ENCODE results near the gene CTXN3.
"Not testable (repeated sequence)": the region's sequence is repeated elsewhere in the genome, so short reads cannot be mapped to it uniquely, and the experiment has no call there.

The CTXN3 gene

DNA sequence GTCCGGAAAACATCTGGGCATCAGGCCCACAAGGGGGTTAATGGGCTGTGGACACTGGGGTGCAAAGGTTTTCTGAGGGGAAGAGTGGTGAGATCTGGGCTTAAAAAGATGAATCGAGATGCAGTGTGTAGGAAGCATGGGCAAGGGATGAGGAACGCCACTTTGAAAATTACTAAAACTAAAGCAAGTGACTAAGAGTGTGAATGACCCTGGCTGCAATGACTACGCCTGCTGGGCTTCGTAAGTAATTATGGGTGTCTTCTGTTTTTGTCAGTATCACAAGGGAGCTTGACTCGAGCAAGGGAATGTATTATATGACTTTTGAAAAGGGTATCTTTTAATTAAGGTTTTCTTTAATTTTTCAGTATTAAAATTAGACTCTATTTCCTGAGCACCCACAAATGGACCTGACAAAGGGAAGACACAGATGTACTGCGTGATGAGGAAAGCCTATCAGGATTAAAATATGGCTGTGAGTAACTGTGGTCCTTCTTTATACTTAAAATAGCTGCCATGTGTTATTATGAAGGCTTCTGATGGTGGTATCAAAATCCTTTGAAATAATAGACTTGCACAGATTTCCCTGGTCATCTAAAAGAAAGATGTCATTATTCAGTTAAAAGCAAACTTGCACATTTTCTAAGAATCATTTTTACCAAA, 4.2 kb downstream of the CTXN3 start:
- DNase-seq: no peak

DNA sequence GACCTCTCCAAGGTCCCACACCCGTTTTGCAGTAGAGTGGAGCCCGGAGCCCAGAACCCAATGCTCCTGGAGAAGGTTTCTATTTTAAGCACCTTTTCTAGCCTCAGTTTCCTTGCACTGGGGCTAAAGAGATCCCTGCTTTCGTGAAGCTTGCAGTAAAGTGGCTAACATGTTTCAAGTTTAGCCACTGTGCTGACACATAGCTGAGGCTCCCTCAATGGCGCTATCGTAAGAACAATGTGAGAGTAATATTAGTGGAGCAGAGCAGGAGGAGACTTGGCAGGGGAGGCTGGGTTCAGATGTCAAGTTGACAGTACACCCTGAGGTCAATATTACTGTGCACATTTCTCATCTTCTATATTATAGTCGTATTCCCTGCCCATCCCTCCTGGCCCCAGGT, 7.9 kb downstream of the CTXN3 start:
- no peak for DNase-seq

DNA sequence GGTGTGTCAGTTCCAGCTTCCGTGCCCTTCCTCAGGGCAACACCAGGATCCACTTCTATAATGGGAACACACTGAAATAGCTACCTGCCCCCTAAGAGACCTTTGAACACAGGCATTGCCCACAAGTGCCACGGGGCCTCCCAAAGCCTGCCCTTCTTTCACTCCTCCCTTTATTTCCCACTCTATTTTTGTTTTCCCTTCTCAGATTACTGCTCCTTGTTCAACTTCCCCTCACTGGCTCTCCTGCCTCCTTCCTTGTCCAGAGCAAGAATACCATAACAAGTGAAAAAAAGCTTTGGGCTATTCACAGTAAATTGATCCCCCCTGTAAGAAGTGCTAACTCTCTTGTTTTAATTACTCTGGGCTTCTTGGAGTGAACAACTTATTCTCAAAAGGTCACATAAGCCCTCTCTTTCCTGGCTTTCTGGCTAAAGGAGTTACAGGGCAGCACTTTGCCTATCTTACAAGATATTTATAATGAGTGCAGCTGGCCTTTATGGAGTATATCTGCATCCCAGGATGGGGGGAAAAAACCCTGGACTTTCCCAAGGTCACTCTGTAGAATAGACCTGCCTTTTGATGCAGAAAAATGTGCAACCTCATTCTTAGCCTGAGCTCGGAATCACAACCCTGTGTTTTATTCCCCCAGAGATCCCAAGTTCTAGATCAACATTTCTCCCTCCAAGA, 11.3 kb downstream of the CTXN3 start:
- DNase-seq: no peak

DNA sequence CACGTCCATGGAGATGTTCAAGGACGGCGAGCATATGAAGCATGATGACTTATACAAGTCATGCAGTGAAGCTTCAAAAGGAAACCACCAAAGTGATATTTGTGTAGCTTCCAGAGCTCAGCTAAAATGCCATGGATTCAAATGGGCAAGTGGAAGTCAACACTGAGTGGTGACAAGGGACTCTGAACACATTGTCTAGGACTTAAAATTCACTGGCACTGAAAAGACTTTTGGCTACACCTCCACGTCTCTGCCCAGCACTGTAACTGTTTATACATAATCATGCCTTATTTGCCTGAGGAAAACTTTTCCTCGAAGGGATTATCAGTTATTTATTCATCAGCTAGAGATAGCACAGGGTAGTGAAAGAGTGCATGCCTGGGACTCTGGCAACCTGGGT, 15.2 kb downstream of the CTXN3 start:
- no peak for DNase-seq

DNA sequence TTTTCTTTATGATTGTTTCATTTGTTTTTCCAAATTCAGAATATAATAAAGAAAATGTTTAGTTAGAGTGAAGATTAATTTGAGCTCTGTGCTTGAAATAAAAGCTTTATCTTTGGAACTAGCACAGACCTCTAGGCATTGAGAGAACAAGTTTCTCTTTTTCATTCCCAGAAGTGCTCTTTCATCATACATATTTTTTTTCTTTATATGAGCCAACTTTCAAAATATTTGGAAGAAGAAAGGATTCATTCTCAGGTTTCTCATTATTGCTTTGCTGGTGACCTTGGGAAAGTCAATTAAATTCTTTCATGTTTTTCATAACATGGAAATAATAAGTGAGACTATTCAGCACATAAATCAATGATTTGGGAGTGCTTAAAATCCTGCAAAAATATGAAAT, 16.8 kb downstream of the CTXN3 start:
- no peak for DNase-seq

DNA sequence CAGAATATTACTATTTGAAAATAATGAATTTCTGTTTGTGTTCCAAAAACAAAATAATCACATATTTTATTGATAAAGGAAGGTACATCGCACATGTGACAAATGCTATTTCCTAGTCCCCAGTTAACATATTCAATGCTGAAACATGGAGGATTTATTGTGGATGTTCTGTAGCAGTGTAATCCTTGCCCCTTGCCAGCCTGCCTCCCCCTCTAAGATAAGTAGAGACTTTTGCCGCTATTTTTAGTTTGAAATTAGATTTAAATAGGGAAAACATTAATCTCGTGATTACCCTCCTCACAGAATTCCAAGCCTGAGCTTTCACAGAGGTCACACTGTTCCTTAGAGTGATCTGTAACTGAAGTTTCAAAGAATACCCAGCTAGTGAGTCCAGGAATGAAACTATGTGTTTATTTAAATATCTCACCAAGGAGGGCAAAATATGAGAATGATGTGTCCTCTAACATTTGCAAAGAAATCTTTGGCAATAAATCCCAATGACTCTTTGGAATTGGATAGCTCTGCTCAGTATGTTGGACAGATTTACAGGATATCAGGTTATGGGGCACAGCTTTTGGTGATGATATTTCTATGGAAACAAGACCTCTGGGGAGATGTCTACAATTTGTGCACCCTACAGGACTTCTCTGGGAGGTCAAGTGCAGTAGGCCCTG, 17.3 kb downstream of the CTXN3 start:
- no peak for DNase-seq

DNA sequence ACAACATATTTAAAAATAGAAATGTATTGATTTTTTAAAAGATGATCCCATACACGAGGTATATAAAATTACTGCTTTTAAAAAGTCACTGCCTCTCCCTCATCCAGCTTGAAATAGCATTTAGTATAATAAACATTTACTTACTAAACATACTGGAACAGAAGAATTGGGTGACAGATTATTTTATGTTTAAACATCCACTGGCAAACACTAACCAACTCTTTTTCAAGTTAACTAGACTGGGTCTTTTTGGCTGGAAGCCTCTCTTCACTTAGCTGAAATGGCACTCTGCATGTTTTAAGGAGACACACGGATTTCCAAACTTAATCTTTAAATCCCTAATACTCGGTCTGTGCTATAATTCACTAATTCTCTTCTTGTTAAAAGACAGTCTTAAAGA, 19.0 kb downstream of the CTXN3 start:
- DNase-seq: no peak

DNA sequence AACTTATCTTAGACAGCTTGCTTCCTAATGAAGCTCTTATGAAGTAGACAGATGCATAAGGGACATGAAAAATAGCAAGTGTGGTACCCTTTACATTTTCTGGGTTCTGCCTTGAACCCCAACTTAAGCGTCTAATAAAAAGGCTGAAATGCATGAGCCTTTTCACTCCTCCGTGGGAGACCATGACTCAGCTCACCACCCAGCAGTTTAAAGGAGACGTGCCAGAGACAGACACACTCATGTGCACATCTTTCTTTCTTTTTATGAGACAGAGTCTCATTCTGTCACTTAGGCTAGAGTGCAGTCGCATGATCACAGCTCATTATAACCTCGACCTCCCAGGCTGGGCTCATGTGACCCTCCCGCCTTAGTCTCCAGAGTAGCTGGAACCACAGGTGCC, 22.3 kb downstream of the CTXN3 start:
- no peak for DNase-seq

DNA sequence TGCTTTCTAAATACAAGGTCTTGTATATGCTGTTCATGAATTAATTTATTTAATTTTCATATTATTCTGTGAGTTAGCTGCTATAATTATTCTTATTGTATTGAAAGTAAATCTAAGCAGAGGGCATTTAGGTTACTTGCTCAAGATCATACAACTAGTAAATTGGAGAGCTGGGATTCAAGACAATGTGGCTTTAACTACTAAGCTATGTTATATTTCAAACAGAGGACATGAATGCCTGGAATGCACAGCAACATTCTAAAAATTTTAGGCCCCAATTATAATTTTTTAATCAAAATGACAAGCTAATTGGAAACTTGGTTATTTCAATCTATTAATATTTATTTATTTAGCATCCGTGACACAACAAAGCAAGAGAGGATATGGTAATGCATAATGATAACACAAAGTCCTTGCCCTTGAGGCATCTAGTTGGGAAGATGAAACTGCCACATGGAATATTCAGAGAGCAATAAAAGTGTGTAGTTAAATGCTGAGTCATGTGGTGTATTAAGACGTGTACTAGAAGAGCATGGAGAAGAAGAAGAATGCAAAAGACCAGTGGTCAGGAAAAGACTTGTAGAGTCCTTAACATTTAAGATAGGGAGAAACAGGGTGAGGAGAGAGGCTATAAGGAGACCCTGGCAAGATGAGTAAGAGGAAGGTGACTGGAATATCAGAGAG, 24.4 kb downstream of the CTXN3 start:
- no peak for DNase-seq

DNA sequence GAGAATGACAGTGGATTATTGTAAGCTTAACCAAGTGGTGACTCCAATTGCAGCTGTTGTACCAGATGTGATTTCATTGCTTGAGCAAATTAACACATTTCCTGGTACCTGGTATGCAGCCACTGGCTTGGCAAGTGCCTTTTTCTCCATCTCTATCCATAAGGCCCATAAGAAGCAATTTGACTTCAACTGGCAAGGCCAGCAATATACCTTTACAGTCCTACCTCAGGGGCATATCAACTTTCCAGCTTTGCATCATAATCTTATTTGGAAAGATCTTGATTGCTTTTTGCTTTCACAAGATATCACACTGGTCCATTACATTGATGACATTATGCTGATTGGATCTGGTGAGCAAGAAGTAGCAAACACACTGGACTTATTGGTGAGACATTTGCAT, 28.1 kb downstream of the CTXN3 start:
- DNase-seq: not testable (repeated sequence)

DNA sequence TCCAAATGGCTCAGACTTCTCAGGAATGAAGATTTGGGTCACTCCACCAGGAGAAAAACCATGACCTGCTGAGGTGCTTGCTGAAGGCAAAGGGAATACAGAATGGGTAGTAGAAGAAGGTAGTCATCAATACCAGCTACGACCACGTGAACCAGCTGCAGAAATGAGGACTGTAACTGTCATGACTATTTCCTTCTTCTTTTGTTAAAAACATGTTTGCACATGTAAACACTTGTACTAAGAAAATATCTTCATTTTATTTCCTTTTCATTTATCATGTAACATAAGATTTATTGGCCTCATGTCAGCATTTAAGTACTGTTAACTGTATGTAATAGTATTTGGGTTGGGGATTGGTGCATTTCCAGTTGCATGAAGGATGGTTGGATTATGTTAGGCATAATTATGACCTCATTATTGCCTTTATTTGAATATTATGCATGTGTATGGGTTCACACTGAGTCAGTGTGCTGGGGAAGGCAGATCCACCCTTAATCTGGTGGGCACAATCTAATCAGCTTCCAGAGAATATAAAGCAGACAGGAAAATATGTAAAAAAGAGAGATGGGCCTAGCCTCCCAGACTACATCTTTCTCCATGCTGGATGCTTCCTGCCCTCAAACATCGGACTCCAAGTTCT, 30.9 kb downstream of the CTXN3 start:
- not testable (repeated sequence) for DNase-seq

DNA sequence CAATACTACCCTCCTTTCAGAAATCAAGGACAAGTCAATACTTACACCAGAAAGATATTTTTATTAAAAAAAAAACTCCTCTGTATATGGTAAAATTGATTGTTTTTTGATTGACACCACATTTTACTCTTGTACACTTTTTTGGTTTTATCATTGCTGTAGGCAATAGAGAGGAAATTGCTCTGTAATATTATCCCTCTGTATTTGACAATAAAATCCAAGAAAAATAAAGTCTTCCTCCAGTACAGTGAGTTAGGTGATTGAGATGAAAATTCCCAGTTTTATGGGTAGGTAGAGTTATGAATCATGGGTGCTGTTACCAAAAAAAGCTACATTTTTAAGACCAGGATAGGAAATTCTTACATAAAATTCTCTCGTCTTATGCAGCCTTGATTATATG, 31.7 kb downstream of the CTXN3 start:
- no peak for DNase-seq

DNA sequence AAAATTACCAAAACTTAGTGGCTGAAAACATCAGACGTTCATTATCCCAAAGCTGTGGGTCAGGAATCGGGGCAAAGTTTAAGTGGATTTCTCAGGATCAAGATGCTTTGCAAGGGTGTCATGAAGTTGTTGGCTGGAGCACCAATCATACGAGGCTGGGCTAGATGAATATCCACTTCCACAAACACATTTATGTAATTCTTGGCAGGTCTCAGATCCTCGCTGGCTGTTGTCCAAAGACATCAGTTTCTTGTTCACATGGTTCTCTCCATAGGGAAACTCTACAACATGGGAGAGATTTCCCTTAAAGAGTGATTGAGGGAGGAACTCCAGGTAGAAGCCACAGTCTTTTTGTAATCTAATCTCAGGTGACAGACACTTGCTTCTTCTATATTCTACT, 34.1 kb downstream of the CTXN3 start:
- no peak for DNase-seq

DNA sequence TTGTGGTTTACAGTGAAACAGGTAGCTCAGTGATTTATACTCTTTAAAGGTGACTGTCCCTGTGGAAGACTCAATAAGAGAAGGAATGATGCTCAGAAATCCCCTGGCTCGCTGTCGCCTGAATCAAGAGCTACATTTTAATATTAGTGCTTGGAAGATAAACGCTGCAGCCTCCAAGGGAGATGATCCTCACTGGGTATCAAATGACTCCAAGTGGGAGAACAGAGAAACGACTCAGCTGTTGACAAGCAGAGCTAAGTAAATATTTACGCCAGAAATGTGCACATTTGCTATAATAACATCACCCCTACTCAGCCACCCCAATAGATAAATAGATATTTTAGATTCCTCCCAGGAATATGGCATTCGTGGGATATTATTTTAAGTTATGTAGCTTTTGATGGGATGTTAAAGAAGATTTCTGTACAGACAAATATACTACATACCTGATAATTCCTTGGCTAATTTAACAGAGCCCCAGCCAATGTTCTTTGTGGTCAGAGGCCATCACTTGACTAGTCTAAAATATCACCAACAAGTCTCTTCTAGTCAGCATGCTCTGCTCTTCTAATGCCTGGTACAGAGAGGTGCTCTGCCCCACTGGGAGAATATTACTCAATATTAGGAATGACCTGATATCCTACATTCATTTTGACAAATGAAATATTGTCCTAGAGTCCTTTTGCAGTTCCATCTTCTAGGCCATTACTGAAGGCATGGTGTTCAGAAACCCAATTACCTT, 36.0 kb downstream of the CTXN3 start:
- DNase-seq: no peak

DNA sequence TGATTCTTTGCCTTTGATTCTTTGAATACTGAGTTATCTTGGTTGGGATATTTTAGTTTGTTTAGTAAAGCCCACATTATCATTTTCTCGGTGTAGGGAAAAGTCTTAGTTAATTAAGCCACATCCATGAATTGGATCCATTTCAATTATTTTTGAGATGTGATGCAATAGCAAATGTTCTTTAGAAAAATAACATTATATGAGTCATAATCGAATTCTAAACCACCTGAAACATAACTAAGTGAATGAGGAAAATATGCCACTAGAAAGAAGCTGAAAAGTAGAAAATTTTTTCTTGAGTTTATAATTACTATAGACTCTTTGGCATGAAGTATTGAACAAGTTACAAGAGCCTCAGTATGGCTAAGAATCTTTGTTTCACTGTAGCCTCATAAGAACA, 36.8 kb downstream of the CTXN3 start:
- no peak for DNase-seq

DNA sequence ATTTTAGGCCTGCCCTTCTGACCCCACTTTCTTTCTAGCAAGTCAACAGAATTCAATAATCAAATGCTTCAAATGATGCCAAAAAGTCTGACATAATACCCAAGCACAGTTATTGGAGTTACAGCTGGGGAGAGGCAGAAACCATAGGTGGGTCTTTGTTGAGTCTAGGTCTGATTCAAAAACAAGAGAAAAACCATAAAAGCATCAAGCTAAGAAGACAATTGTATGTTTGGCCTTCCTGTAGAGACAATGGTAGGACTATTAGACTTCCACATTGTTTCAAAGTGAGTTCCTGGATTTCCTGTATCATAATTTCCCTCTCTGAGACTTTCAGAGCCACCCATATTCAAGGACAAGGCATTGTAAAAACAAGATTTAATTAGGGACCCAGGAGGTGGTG, 37.5 kb downstream of the CTXN3 start:
- DNase-seq: no peak

DNA sequence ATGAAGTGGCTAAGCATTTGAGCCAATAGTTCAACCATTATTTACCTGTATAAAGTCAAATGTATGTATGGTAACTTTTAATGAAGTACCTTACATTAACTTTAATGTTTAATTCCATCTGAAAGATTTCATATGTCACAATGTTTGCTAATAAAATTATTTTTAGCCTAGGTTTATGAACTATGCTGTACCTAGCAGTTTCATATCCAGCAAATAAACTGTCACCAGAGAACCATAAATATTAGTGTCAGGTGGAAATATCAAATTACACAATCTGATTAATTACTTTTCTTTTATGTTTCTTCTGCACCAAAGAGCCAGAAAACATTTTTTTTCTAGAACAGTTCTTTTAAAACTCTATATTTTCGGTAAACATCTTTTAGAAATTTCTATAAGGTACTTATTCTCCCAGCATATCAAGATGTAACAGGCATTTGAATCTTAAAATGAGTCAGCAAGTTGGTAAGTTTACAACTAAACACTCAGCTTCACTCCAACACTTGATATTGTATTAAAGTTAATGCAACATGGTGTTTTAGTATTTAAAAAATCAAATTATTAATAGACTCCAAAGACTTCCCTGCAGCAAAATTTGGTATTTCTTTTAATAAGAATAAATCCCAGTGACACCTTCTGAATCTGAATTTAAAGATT, 45.8 kb downstream of the CTXN3 start:
- DNase-seq: no peak

DNA sequence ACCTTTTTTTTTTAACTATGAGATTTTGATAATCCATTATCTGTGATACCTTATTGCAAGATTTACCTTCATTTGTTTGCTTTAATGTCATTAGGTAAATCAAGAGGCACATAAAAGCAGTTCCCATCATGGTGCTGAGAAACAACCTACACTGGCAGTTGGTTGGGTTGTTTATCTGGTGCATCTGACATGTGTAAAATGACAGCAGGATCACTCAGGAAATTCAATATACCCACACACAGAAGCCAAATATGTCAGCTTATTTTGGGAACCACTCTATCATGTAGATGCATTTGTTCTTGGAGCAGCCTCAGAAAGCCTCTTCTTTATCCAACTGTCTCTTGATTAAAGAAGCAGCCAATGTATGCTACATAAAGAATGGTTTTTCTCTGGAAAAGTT, 46.5 kb downstream of the CTXN3 start:
- DNase-seq: no peak

DNA sequence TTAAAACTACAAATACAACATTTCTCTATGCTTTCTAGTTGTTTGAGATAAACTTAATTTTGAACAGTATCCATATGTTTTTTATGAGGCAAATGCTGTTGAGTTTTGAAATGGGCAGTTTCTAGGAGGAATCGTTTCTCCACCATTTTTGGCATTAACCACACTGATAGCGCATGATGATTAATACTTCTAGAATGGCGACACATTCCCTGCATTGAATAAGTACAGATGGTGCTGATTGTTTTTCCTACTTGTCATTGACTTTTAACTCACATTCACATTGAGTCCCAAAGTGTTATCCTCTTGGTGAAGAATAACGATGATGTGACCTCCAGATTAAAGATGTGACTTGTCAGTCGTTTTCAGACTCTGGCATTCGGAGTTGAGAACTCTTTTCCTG, 47.8 kb downstream of the CTXN3 start:
- DNase-seq: no peak

DNA sequence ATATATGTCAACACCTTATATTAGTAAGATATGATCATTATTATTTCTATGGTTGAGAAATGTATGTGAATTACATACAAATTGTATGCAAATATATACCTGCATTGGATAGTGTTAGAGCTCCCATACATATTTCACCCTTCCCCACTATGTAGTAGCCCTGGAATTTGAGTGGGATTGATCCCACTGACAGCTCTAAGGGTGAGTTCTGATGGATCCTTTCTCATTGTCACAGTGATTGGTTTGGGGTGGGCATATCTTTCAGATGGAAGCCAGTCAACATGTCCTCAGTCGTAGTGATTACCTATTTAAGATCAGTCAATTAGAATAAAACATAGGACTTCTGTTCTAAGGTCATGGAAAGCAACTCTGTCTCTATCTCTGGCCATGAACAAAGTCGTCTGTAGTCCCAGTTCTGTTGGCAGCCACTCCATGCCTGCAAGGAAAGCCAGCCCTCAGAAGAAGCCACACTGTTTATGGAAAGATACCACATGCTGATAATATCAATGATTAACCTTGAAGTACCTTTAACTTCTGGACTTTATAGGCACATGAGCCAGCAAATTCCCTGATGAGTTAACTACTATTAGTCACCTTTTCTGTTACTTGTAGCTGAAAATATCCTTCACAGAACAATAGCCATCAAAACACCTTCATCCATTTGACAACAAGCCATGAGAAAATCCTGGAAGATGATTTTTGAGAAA, 49.2 kb downstream of the CTXN3 start:
- DNase-seq: no peak

DNA sequence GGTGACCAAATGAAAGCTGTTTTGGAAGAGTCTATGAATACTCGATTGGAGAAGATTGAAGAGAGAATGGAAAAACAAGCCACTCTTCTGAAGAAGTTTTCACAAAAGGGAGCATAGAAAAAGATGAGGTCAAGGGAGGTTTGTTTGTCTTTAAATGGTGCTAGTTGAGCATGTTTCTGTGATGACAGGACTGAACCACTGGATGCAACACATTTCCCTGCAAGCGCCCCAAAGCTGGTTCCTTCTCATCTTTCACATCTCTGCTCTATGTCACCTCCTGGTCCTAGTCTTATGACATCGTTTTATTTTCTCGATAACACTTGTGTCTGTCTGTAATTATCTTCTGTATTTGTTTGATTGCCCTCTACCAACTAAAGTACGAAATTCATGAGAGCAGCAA, 50.5 kb downstream of the CTXN3 start:
- no peak for DNase-seq

All from NCI-H1417 treated with DMSO at 0.1 percent for 48 hours (cell line).